B cell (primary cell): ENCODE results near the gene TMEM154. TPM values are rescaled to one million over a fixed set of nuclear protein-coding genes. Genes with fewer than 3 reads are reported as not detected.

Experiments used
- ATAC-seq: fragments of 200-7000 bp; cut with Tn5 transposase; one replicate; pipeline ENCODE4 v1.10.0; 2021; ENCODE audit warnings: low read depth, mild to moderate bottlenecking, moderate number of reproducible peaks, moderate library complexity
- CTCF ChIA-PET: fragments of 350-600 bp; sonication (Branson Sonifier 250); formaldehyde crosslinking; loops from one replicate; lab custom pipeline; 2021; ENCODE audit warnings: antibody characterized with exemption, inconsistent platforms; lab: Charles Lee
- POLR2A ChIA-PET: fragments of 350-600 bp; sonication (Branson Sonifier 250); formaldehyde crosslinking; loops from one replicate; lab custom pipeline; 2021; ENCODE audit warnings: antibody characterized with exemption; lab: Charles Lee
- DNase-seq: peaks from one replicate; pipeline ENCODE4 v3.0.0; 2013
- H2AFZ ChIP-seq: 2 replicates; pipeline ENCODE4 v1.6.1; 2012; ENCODE audit warnings: mild to moderate bottlenecking, low read depth, low read length; ENCODE audit not compliant: insufficient read depth, poor library complexity, severe bottlenecking
- H3K27ac ChIP-seq, 2 donors: 1 replicate in 1 of 2; 2 replicates in 1 of 2; pipeline ENCODE4 v1.5.1; 2012 to 2013; ENCODE audit warnings: low read length in 2 of 2, mild to moderate bottlenecking in 2 of 2, moderate library complexity in 1 of 2
- H3K27me3 ChIP-seq, 4 experiments: fragments of 200-600 bp in 1 of 4; sonication (generic) in 1 of 4; replicated peaks in 1 of 4; 1 replicate in 2 of 4; 2 replicates in 2 of 4; pipeline versions ENCODE4 v1.6.1 to v1.7.0; 2013 to 2016; ENCODE audit warnings: low read length in 3 of 4, mild to moderate bottlenecking in 2 of 4, mixed read lengths in 1 of 4, moderate library complexity in 1 of 4; ENCODE audit not compliant: insufficient read depth in 4 of 4, control insufficient read depth in 3 of 4; ENCODE audit errors: control extremely low read depth in 1 of 4
- H3K36me3 ChIP-seq, 2 experiments: replicated peaks in 1 of 2; 1 replicate in 1 of 2; 2 replicates in 1 of 2; pipeline versions ENCODE4 v1.6.1 to v1.7.1; 2013; ENCODE audit warnings: low read length in 1 of 2; ENCODE audit not compliant: insufficient read depth in 2 of 2, control insufficient read depth in 1 of 2; ENCODE audit errors: control extremely low read depth in 1 of 2, extremely low read depth in 1 of 2
- H3K4me1 ChIP-seq, 2 donors: fragments of 200-600 bp in 1 of 2; sonication (generic) in 1 of 2; 1 replicate in 1 of 2; 2 replicates in 1 of 2; pipeline versions ENCODE4 v1.5.1 to v1.6.1; 2013 to 2017; ENCODE audit warnings: low read length in 2 of 2; ENCODE audit not compliant: control insufficient read depth in 2 of 2, insufficient read depth in 2 of 2
- H3K4me2 ChIP-seq: replicated peaks from 2 replicates; pipeline ENCODE3; 2012; ENCODE audit warnings: mild to moderate bottlenecking, low read depth, low read length; ENCODE audit not compliant: poor library complexity, severe bottlenecking
- H3K4me3 ChIP-seq, 5 experiments: fragments of 200-600 bp in 1 of 5; sonication (generic) in 1 of 5; 1 replicate in 3 of 5; 2 replicates in 2 of 5; pipeline versions ENCODE4 v1.5.1 to v1.7.0; 2011 to 2016; ENCODE audit warnings: low read length in 4 of 5, mild to moderate bottlenecking in 4 of 5, low read depth in 2 of 5, control low read depth in 1 of 5, moderate library complexity in 1 of 5; ENCODE audit not compliant: insufficient read depth in 1 of 5; ENCODE audit errors: control extremely low read depth in 1 of 5, extremely low read depth in 1 of 5
- H3K79me2 ChIP-seq: fragments of 200-600 bp; sonication (generic); one replicate; pipeline ENCODE4 v1.6.0; 2016; ENCODE audit warnings: low read length; ENCODE audit not compliant: control insufficient read depth, insufficient read depth
- H3K9ac ChIP-seq: fragments of 200-600 bp; sonication (generic); 2 replicates; pipeline ENCODE4 v1.6.1; 2017; ENCODE audit warnings: mild to moderate bottlenecking, low read length, moderate library complexity
- H3K9me3 ChIP-seq, 3 donors: one replicate each; pipeline versions ENCODE4 v1.6.1 to v1.7.1; 2013; ENCODE audit warnings: low read length in 2 of 3; ENCODE audit not compliant: control insufficient read depth in 2 of 3, insufficient read depth in 1 of 3; ENCODE audit errors: control extremely low read depth in 1 of 3
- H4K20me1 ChIP-seq: 2 replicates; pipeline ENCODE4 v1.6.0; 2012; ENCODE audit warnings: mild to moderate bottlenecking, low read length; ENCODE audit not compliant: insufficient read depth, control insufficient read depth, poor library complexity, severe bottlenecking
- H3K27ac Mint-ChIP-seq: one replicate; pipeline ENCODE4 v1.8.0; 2021; ENCODE audit warnings: mixed read lengths
- H3K27me3 Mint-ChIP-seq: one replicate; pipeline ENCODE4 v1.8.0; 2021; ENCODE audit warnings: mixed read lengths
- H3K4me1 Mint-ChIP-seq: one replicate; pipeline ENCODE4 v1.8.0; 2021; ENCODE audit warnings: mixed read lengths
- H3K4me3 Mint-ChIP-seq: one replicate; pipeline ENCODE4 v1.8.0; 2021; ENCODE audit warnings: mixed read lengths
- H3K9me3 Mint-ChIP-seq: one replicate; pipeline ENCODE4 v1.8.0; 2022; ENCODE audit warnings: mixed read lengths; ENCODE audit not compliant: insufficient read depth
- CTCF ChIP-seq: fragments of 200-600 bp; IDR thresholded peaks from one replicate; pipeline ENCODE4 v1.8.0; 2022; ENCODE audit warnings: antibody characterized with exemption, mild to moderate bottlenecking
- EZH2 ChIP-seq: IDR thresholded peaks from 2 replicates; pipeline ENCODE4 v1.6.1; 2012; ENCODE audit warnings: borderline replicate concordance, low read depth, mild to moderate bottlenecking, moderate library complexity, low read length; ENCODE audit not compliant: insufficient read depth, poor library complexity, severe bottlenecking
- WGBS: methylation state at CpG from one replicate; pipeline ENCODE4 v1.1.5; 2013; ENCODE audit warnings: missing lambda C conversion rate; ENCODE audit not compliant: insufficient coverage; 5-methylcytosine and 5-hydroxymethylcytosine counted together
- intact Hi-C: fragments of 100-400 bp; cut with micrococcal nuclease; formaldehyde crosslinking; loops from one replicate; pipeline ENCODE4 v1.10.0; 2022
- polyA plus RNA-seq: library from polyadenylated mRNA; depleted of rRNA; stranded (reverse); fragments of >200 nt; gene quantifications from 2 replicates; pipeline ENCODE4 v1.2.3, GENCODE V29; 2012
- total RNA-seq, 2 donors: library from RNA; stranded (reverse); fragments of 120-200 nt in 1 of 2; gene quantifications; 1 replicate in 1 of 2; 2 replicates in 1 of 2; pipeline versions ENCODE4 v1.2.3 to v1.2.4, GENCODE V29; 2013 to 2022

The TMEM154 gene
- total and polyA plus RNA-seq, 2 donors (not counting 1 experiment from before 2014, with no cell fraction given), result 20.1 to 99.1 TPM

GRCh38 chr4:152613841-152614721 is 65.7 kb downstream of the TMEM154 start:
- no peaks in the 10 kb centered on the region for H3K27me3 ChIP-seq
- no peaks in the 10 kb centered on the region for H4K20me1 ChIP-seq
- H3K9ac ChIP-seq, result no peak overlapping the region
- WGBS, result 97% methylated on average over 10 of the region's 11 CpGs
- CTCF ChIA-PET, result no interaction called here
- no peak overlapping the region for H3K4me3 ChIP-seq
- no peaks in the 10 kb centered on the region for H3K27me3 Mint-ChIP-seq
- H3K4me1 Mint-ChIP-seq, result peaks cover under 1% of the 10 kb centered on the region
- H3K9me3 ChIP-seq, result no peaks in the 10 kb centered on the region
- ATAC-seq (no peak), DNase-seq (no peak)
- no peak overlapping the region for H3K4me2 ChIP-seq
- no peak overlapping the region for H3K27ac ChIP-seq
- no peak overlapping the region for H3K4me3 Mint-ChIP-seq
- POLR2A ChIA-PET, result no interaction called here
- no peaks in the 10 kb centered on the region for H3K79me2 ChIP-seq
- no peak overlapping the region for H2AFZ ChIP-seq
- intact Hi-C loops, result no loop called here
- H3K9me3 Mint-ChIP-seq, result no peaks in the 10 kb centered on the region
- H3K36me3 ChIP-seq, result no peaks in the 10 kb centered on the region
- no peaks in the 10 kb centered on the region for H3K4me1 ChIP-seq
- TF ChIP-seq EZH2, result no peak
- TF ChIP-seq CTCF, result no peak
- H3K27ac Mint-ChIP-seq, result no peak overlapping the region

- no CpG with 5 or more reads among the region's 3 CpGs for WGBS
- Mint-ChIP-seq H3K27me3 (no peaks in the 10 kb centered on the region), H3K27ac (no peak overlapping the region), H3K4me3 (no peak overlapping the region), H3K9me3 (no peaks in the 10 kb centered on the region), H3K4me1 (no peaks in the 10 kb centered on the region)
- Histone ChIP-seq H3K4me1 (no peaks in the 10 kb centered on the region), H3K36me3 (no peaks in the 10 kb centered on the region), H3K79me2 (no peaks in the 10 kb centered on the region), H3K27ac (no peak overlapping the region), H4K20me1 (no peaks in the 10 kb centered on the region), H2AFZ (no peak overlapping the region), H3K9ac (no peak overlapping the region), H3K4me3 (no peak overlapping the region), H3K9me3 (no peaks in the 10 kb centered on the region), H3K27me3 (no peaks in the 10 kb centered on the region), H3K4me2 (no peak overlapping the region)
- ATAC-seq, result no peak
- POLR2A ChIA-PET, result no interaction called here
- TF ChIP-seq CTCF, result no peak
- CTCF ChIA-PET, result interaction anchor here (1.4 kb wide), 1 partner anchor 27 kb away, joined by 3 read pairs; no protein-coding TSS in a partner anchor
- intact Hi-C loops, result no loop called here
- no peak for DNase-seq
Measured at GRCh38 chr4:152613351-152613750, 66.4 kb downstream of the TMEM154 start.
